Common myeloid progenitor, CD34-positive (primary cell): ENCODE results near the gene GNB1. TPM values are rescaled to one million over a fixed set of nuclear protein-coding genes. Genes with fewer than 3 reads are reported as not detected.

Experiments
- CTCF ChIA-PET: fragments of 350-600 bp; sonication (Branson Sonifier 250); formaldehyde crosslinking; loops from one replicate; lab custom pipeline; 2021; ENCODE audit warnings: antibody characterized with exemption; lab: Charles Lee
- POLR2A ChIA-PET: fragments of 350-600 bp; sonication (Branson Sonifier 250); formaldehyde crosslinking; loops from one replicate; lab custom pipeline; 2021; ENCODE audit warnings: antibody characterized with exemption; lab: Charles Lee
- DNase-seq, 3 donors: peaks; one replicate each; pipeline versions ENCODE4 v3.0.0 to v3.0.0-alpha.2; 2013
- H3K27ac ChIP-seq, 2 experiments: 1 replicate in 1 of 2; 2 replicates in 1 of 2; pipeline ENCODE4 v1.7.0; 2013; ENCODE audit warnings: inconsistent platforms in 2 of 2, low read length in 2 of 2, mild to moderate bottlenecking in 2 of 2, low read depth in 1 of 2, moderate library complexity in 1 of 2; ENCODE audit not compliant: severe bottlenecking in 2 of 2, insufficient read depth in 1 of 2, poor library complexity in 1 of 2
- H3K27me3 ChIP-seq, 5 experiments: replicated peaks in 2 of 5; 1 replicate in 3 of 5; 2 replicates in 2 of 5; pipeline versions ENCODE4 v1.6.1 to v1.7.0; 2013; ENCODE audit warnings: low read length in 4 of 5, mild to moderate bottlenecking in 2 of 5, moderate library complexity in 2 of 5, inconsistent platforms in 1 of 5; ENCODE audit not compliant: insufficient read depth in 5 of 5, control insufficient read depth in 4 of 5
- H3K36me3 ChIP-seq, 4 experiments: 1 replicate in 2 of 4; 2 replicates in 2 of 4; pipeline versions ENCODE4 v1.6.1 to v1.7.0; 2013; ENCODE audit warnings: low read length in 3 of 4, control low read depth in 1 of 4, mild to moderate bottlenecking in 1 of 4; ENCODE audit not compliant: control insufficient read depth in 4 of 4, insufficient read depth in 4 of 4
- H3K4me1 ChIP-seq, 4 experiments: 1 replicate in 3 of 4; 2 replicates in 1 of 4; pipeline versions ENCODE4 v1.6.1 to v1.7.1; 2013; ENCODE audit warnings: low read length in 3 of 4, mild to moderate bottlenecking in 3 of 4, control low read depth in 1 of 4, inconsistent platforms in 1 of 4, moderate library complexity in 1 of 4; ENCODE audit not compliant: control insufficient read depth in 4 of 4, insufficient read depth in 4 of 4; ENCODE audit errors: control extremely low read depth in 1 of 4
- H3K4me3 ChIP-seq, 7 experiments: 1 replicate in 4 of 7; 2 replicates in 3 of 7; pipeline versions ENCODE4 v1.5.1 to v1.7.0; 2013; ENCODE audit warnings: mild to moderate bottlenecking in 7 of 7, low read length in 6 of 7, moderate library complexity in 6 of 7, inconsistent platforms in 2 of 7, low read depth in 2 of 7, control low read depth in 1 of 7; ENCODE audit not compliant: insufficient read depth in 4 of 7, control insufficient read depth in 1 of 7; ENCODE audit errors: extremely low read depth in 1 of 7
- H3K9me3 ChIP-seq, 5 experiments: 1 replicate in 4 of 5; 2 replicates in 1 of 5; pipeline versions ENCODE4 v1.6.1 to v1.7.1; 2013; ENCODE audit warnings: low read length in 4 of 5, mild to moderate bottlenecking in 2 of 5, inconsistent platforms in 1 of 5, low read depth in 1 of 5, moderate library complexity in 1 of 5; ENCODE audit not compliant: control insufficient read depth in 4 of 5, insufficient read depth in 2 of 5; ENCODE audit errors: control extremely low read depth in 1 of 5
- WGBS: methylation state at CpG from one replicate; pipeline ENCODE4 v1.1.5; 2013; ENCODE audit not compliant: insufficient coverage; 5-methylcytosine and 5-hydroxymethylcytosine counted together
- polyA plus RNA-seq: library from polyadenylated mRNA; unstranded; fragments of 120-200 nt; gene quantifications from one replicate; pipeline ENCODE4 v1.2.1, GENCODE V29; 2013

GNB1 gene
- 208 TPM for polyA plus RNA-seq

GRCh38 chr1:1890506-1891348 is at the start of gene GNB1:
Gene GNB1 (minus strand): TSS chr1:1891087. CDS start chr1:1825453, 65,634 bp downstream.
- H3K9me3 ChIP-seq = no peaks in the 10 kb centered on the region
- DNase-seq = peak; percentile 87 to 96 (median 94)
- under 1% methylated on average over 64 of the region's 137 CpGs for WGBS
- H3K4me1 ChIP-seq = peaks cover 19 to 64% (median 50%) of the 10 kb centered on the region in 4 experiments
- POLR2A ChIA-PET = interaction anchor here (0.6 to 1.1 kb wide), 2 partner anchors 9 to 98 kb away, joined by 3 to 4 read pairs; no protein-coding TSS in a partner anchor
- no peaks in the 10 kb centered on the region for H3K27me3 ChIP-seq
- H3K4me3 ChIP-seq = peak within 1 kb of the TSS; percentile 72 to 92 (median 84)
- no peaks in the 10 kb centered on the region for H3K36me3 ChIP-seq
- CTCF ChIA-PET = interaction anchor here (1.2 to 2.0 kb wide), 3 partner anchors 10 to 15 kb away, joined by 3 to 12 read pairs (median 9); no protein-coding TSS in a partner anchor
- H3K27ac ChIP-seq = peak within 1 kb of the TSS; percentile 84 to 96

- Histone ChIP-seq H3K36me3 (no peaks in the 10 kb centered on the region), H3K4me3 (no peak overlapping the region), H3K9me3 (no peaks in the 10 kb centered on the region), H3K27me3 (peaks cover 0 to 12% (median 2%) of the 10 kb centered on the region in 5 experiments), H3K27ac (no peak overlapping the region), H3K4me1 (peaks cover 0 to 5% (median 4%) of the 10 kb centered on the region in 4 experiments)
- DNase-seq = no peak
- CTCF ChIA-PET = interaction anchor here (7.0 kb wide), 1 partner anchor 104 kb away, joined by 64 read pairs; no protein-coding TSS in a partner anchor
- WGBS = 94% methylated on average over 12 of the region's 12 CpGs
- POLR2A ChIA-PET = interaction anchor here (0.6 kb wide), 1 partner anchor 218 kb away, joined by 6 read pairs; no protein-coding TSS in a partner anchor
Observed at GRCh38 chr1:1940123-1940425, 49.2 kb upstream of the GNB1 start.

- H3K27me3 ChIP-seq = peaks cover 0 to 12% (median 2%) of the 10 kb centered on the region in 5 experiments
- WGBS = 91% methylated on average over 25 of the region's 28 CpGs
- POLR2A ChIA-PET = no interaction called here
Observed at GRCh38 chr1:1939296-1940122, 48.6 kb upstream of the GNB1 start.

GRCh38 chr1:1938613-1939295 is 47.9 kb upstream of the GNB1 start:
- no peak overlapping the region for H3K4me3 ChIP-seq
- CTCF ChIA-PET = interaction anchor here (7.0 kb wide), 1 partner anchor 106 kb away, joined by 64 read pairs; no protein-coding TSS in a partner anchor
- H3K27ac ChIP-seq = no peak overlapping the region
- WGBS = 91% methylated on average over 23 of the region's 24 CpGs
- H3K9me3 ChIP-seq = peaks cover 0 to 5% (median 0%) of the 10 kb centered on the region in 5 experiments
- no peaks in the 10 kb centered on the region for H3K4me1 ChIP-seq
- POLR2A ChIA-PET = no interaction called here
- peaks cover 0 to 12% (median 2%) of the 10 kb centered on the region in 5 experiments for H3K27me3 ChIP-seq
- DNase-seq = no peak
- H3K36me3 ChIP-seq = no peaks in the 10 kb centered on the region

More at GRCh38 chr1:1939296-1940122, 48.6 kb upstream of the GNB1 start:
- CTCF ChIA-PET = interaction anchor here (7.0 kb wide), 1 partner anchor 105 kb away, joined by 64 read pairs; no protein-coding TSS in a partner anchor
- H3K36me3 ChIP-seq = no peaks in the 10 kb centered on the region
- peaks cover 0 to under 1% (median 0%) of the 10 kb centered on the region in 5 experiments for H3K9me3 ChIP-seq
- H3K4me1 ChIP-seq = peaks cover 0 to 5% (median 4%) of the 10 kb centered on the region in 4 experiments
- H3K27ac ChIP-seq = no peak overlapping the region
- DNase-seq = no peak
- no peak overlapping the region for H3K4me3 ChIP-seq

GRCh38 chr1:1938276-1938573 is 47.3 kb upstream of the GNB1 start:
- no peak overlapping the region for H3K27ac ChIP-seq
- WGBS = 87% methylated on average over 6 of the region's 6 CpGs
- H3K4me3 ChIP-seq = no peak overlapping the region
- H3K36me3 ChIP-seq = no peaks in the 10 kb centered on the region
- DNase-seq = no peak
- ChIA-PET CTCF (no interaction called here), POLR2A (no interaction called here)
- H3K9me3 ChIP-seq = peaks cover 0 to 5% (median 0%) of the 10 kb centered on the region in 5 experiments
- H3K27me3 ChIP-seq = peaks cover 0 to 12% (median 2%) of the 10 kb centered on the region in 5 experiments
- no peaks in the 10 kb centered on the region for H3K4me1 ChIP-seq

GRCh38 chr1:1937549-1938275 is 46.8 kb upstream of the GNB1 start:
- H3K27me3 ChIP-seq = peaks cover 0 to 12% (median 2%) of the 10 kb centered on the region in 5 experiments
- no peak overlapping the region for H3K27ac ChIP-seq
- DNase-seq = no peak
- no peak overlapping the region for H3K4me3 ChIP-seq
- H3K9me3 ChIP-seq = peaks cover 0 to 5% (median 0%) of the 10 kb centered on the region in 5 experiments
- H3K4me1 ChIP-seq = no peaks in the 10 kb centered on the region
- ChIA-PET CTCF (no interaction called here), POLR2A (no interaction called here)
- no peaks in the 10 kb centered on the region for H3K36me3 ChIP-seq
- 81% methylated on average over 16 of the region's 16 CpGs for WGBS
